Adrenal gland (tissue), 5 donors: Measurements from ENCODE around the gene AMT.

Experiments used
- CTCF ChIP-seq, 6 experiments: fragments of 450-650 bp in 4 of 6; fragments of 200-600 bp in 2 of 6; sonication (generic) in 1 of 6; IDR thresholded peaks; 1 replicate in 5 of 6; 2 replicates in 1 of 6; pipeline versions ENCODE4 v1.5.1 to v1.8.0; 2016 to 2021; ENCODE audit warnings: antibody characterized with exemption in 6 of 6, mild to moderate bottlenecking in 2 of 6, moderate library complexity in 1 of 6
- POLR2A ChIP-seq, 2 donors: fragments of 450-650 bp; IDR thresholded peaks; one replicate each; pipeline ENCODE4 v1.6.1; 2017; ENCODE audit warnings: antibody characterized with exemption in 2 of 2, mild to moderate bottlenecking in 2 of 2, moderate library complexity in 1 of 2
- donor health status: DM: no; HTN: no; CAD: no.

DNA sequence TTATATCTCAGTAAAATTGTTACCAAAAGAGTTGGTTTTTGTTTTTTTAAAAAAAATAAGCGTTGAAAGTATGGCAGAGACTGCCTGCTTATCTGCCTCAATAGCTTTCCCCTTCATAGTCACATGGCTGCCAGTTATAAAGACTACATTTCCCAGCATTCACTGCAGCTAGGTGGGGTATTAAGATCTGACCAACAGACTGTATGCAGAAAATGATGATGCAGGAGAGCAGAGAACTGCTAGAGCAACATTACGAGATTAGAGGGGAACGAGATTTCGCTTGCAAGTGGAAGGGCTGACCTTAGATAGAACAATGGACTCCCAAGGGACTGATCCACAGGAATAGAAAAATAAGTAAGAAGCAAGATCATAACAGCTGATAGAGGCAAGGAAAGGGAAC, 24.8 kb downstream of the AMT start:
- TF ChIP-seq CTCF (IDR thresholded peaks at IDR 0.05) (no peak), POLR2A (IDR thresholded peaks at IDR 0.05) (no peak)
